K562 (cell line): Measurements from ENCODE around the gene ST6GALNAC6. TPM values are rescaled to one million over a fixed set of nuclear protein-coding genes. Genes with fewer than 3 reads are reported as not detected.

Experiments
- ATAC-seq: fragments of 200-7000 bp; cut with Tn5 transposase; 3 replicates; pipeline ENCODE4 v1.9.1; 2020; ENCODE audit warnings: moderate library complexity
- BruUV-seq: library from RNA; stranded (reverse); fragments of 400-500 nt; replicated peaks from 2 replicates; lab custom pipeline; 2021; lab: Mats Ljungman, UMichigan
- CTCF ChIA-PET: fragments of 300-600 bp; formaldehyde crosslinking; extraction: SDS; loops from one replicate; lab custom pipeline; 2021; ENCODE audit warnings: low intra/inter-chr PET ratio; lab: Yijun Ruan, JAX
- POLR2A ChIA-PET: fragments of 300-600, 350-650 bp; sonication (Branson Sonifier 250); formaldehyde crosslinking; extraction: SDS; loops from one replicate; lab custom pipeline; 2021; ENCODE audit warnings: antibody characterized with exemption, inconsistent platforms; lab: Yijun Ruan, JAX
- DNase-seq, 4 experiments: peaks; one replicate each; pipeline versions ENCODE4 v3.0.0 to v3.0.0-alpha.2; 2011 to 2018; ENCODE audit warnings: low spot score in 3 of 4, mixed read lengths in 3 of 4; ENCODE audit errors: extremely low read depth in 1 of 4
- FAIRE-seq: peaks from 2 replicates; lab custom pipeline; 2011; peaks lifted over from hg19 to GRCh38; lab: Jason Lieb, UNC
- H2AFZ ChIP-seq: 2 replicates; pipeline ENCODE4 v1.6.0; 2011; ENCODE audit warnings: low read depth, low read length, control low read depth, inconsistent platforms
- H3K27ac ChIP-seq: fragments of 200-600 bp; 3 replicates; pipeline ENCODE4 v1.8.0; 2011; ENCODE audit warnings: low read depth, mild to moderate bottlenecking, control low read depth, inconsistent platforms, low read length, moderate library complexity, mixed read lengths; ENCODE audit errors: extremely low read depth
- H3K27me3 ChIP-seq, 2 experiments: fragments of 300-600 bp in 1 of 2; 2 replicates in 1 of 2; 3 replicates in 1 of 2; pipeline versions ENCODE4 v1.6.0 to v1.8.0; 2011; ENCODE audit warnings: inconsistent platforms in 2 of 2, low read length in 2 of 2, mild to moderate bottlenecking in 1 of 2, mixed read lengths in 1 of 2, moderate library complexity in 1 of 2; ENCODE audit not compliant: control insufficient read depth in 2 of 2, insufficient read depth in 2 of 2
- H3K36me3 ChIP-seq: fragments of 300-600 bp; 3 replicates; pipeline ENCODE4 v1.8.0; 2011; ENCODE audit warnings: mild to moderate bottlenecking, low read length, inconsistent platforms; ENCODE audit not compliant: control insufficient read depth, insufficient read depth
- H3K4me1 ChIP-seq, 2 experiments: fragments of 200-600 bp in 1 of 2; replicated peaks in 1 of 2; 2 replicates in 1 of 2; 3 replicates in 1 of 2; pipeline versions ENCODE4 v1.5.1 to v1.8.0; 2011; ENCODE audit warnings: inconsistent platforms in 2 of 2, low read length in 2 of 2, mild to moderate bottlenecking in 1 of 2, mixed read lengths in 1 of 2, moderate library complexity in 1 of 2; ENCODE audit not compliant: control insufficient read depth in 2 of 2, insufficient read depth in 2 of 2
- H3K4me2 ChIP-seq: 2 replicates; pipeline ENCODE4 v1.6.1; 2011; ENCODE audit warnings: low read length, control low read depth, inconsistent platforms, mixed read lengths; ENCODE audit not compliant: insufficient read depth
- H3K4me3 ChIP-seq: fragments of 200-600 bp; sonication (generic), shearing (Covaris generic); 2 replicates; pipeline ENCODE4 v1.5.1; 2016; ENCODE audit warnings: control low read depth, inconsistent platforms
- H3K79me2 ChIP-seq: fragments of 200-600 bp; 3 replicates; pipeline ENCODE4 v1.8.0; 2011; ENCODE audit warnings: low read length, inconsistent platforms; ENCODE audit not compliant: control insufficient read depth, insufficient read depth
- H3K9ac ChIP-seq, 2 experiments: 2 replicates each; pipeline versions ENCODE4 v1.6.0 to v1.6.1; 2011; ENCODE audit warnings: low read depth in 2 of 2, low read length in 2 of 2, control low read depth in 1 of 2, inconsistent platforms in 1 of 2, mild to moderate bottlenecking in 1 of 2, mixed read lengths in 1 of 2; ENCODE audit not compliant: insufficient read depth in 1 of 2
- H3K9me1 ChIP-seq: one replicate; pipeline ENCODE4 v1.6.0; 2011; ENCODE audit warnings: inconsistent platforms, mild to moderate bottlenecking, low read length, moderate library complexity; ENCODE audit not compliant: control insufficient read depth, insufficient read depth
- H3K9me3 ChIP-seq: replicated peaks from 2 replicates; pipeline ENCODE4 v1.5.1; 2011; ENCODE audit warnings: low read depth, low read length, inconsistent platforms; ENCODE audit not compliant: control insufficient read depth, insufficient read depth
- H4K20me1 ChIP-seq: replicated peaks from 2 replicates; pipeline ENCODE4 v1.6.1; 2011; ENCODE audit warnings: low read length, inconsistent platforms, mixed read lengths; ENCODE audit not compliant: control insufficient read depth, insufficient read depth
- RAD51 ChIP-seq: fragments of 450-650 bp; IDR thresholded peaks from 2 replicates; pipeline ENCODE4 v1.7.1; 2016; ENCODE audit warnings: low read depth, mild to moderate bottlenecking, borderline replicate concordance
- ZBTB33 ChIP-seq: sonication (generic); formaldehyde crosslinking; IDR thresholded peaks from 2 replicates; pipeline ENCODE4 v1.8.1; 2023; ENCODE audit warnings: mild to moderate bottlenecking, missing genetic modification reagents
- ZKSCAN1 ChIP-seq: fragments of 150-350 bp; IDR thresholded peaks from 2 replicates; pipeline ENCODE4 v1.6.1; 2016; ENCODE audit warnings: low read depth, low read length
- ZNF431 ChIP-seq: sonication (generic); formaldehyde crosslinking; IDR thresholded peaks from 2 replicates; pipeline ENCODE4 v1.8.0; 2022; ENCODE audit warnings: mild to moderate bottlenecking, missing genetic modification reagents
- WGBS: fragments of 100-300 bp; shearing (Covaris generic); methylation state at CpG from one replicate; pipeline ENCODE4 v1.1.6; 2016; ENCODE audit warnings: low coverage, mixed read lengths; ENCODE audit not compliant: insufficient coverage; ENCODE audit errors: missing lambda C conversion rate; 5-methylcytosine and 5-hydroxymethylcytosine counted together
- in situ Hi-C: fragments of 300-500 bp; cut with MboI; formaldehyde crosslinking; loops from 4 replicates; pipeline ENCODE4 v1.15.0; 2018; ENCODE audit warnings: inconsistent platforms, mixed read lengths
- intact Hi-C: fragments of 100-400 bp; cut with micrococcal nuclease; formaldehyde crosslinking; loops from 2 replicates; pipeline ENCODE4 v1.14.2; 2022
- polyA plus RNA-seq, 8 experiments: library from polyadenylated mRNA; depleted of rRNA in 4 of 8; stranded (reverse) in 5 of 8; unstranded in 3 of 8; fragments of >200 nt; fragmentation: Nextera tagmentation in 2 of 8; fragmentation: Illumina TruSeq in 1 of 8; extraction: Ambion mirVana in 2 of 8; extraction: Trizol in 1 of 8; gene quantifications; 2 replicates each; pipeline versions ENCODE4 v1.2.1 to v1.2.3, GENCODE V29; 2011 to 2014; ENCODE audit warnings: inconsistent platforms in 1 of 8, missing spikeins in 1 of 8
- total RNA-seq, 7 experiments: library from RNA; depleted of rRNA in 6 of 7; stranded (reverse); fragments of >200 nt in 6 of 7; fragmentation: Illumina TruSeq in 2 of 7; extraction: Trizol in 2 of 7; gene quantifications; 2 replicates each; pipeline versions ENCODE4 v1.2.1 to v1.2.3, GENCODE V29; 2011 to 2021; ENCODE audit warnings: low replicate concordance in 1 of 7

ST6GALNAC6 gene
- total and polyA plus RNA-seq, 9 of the 15 experiments (the other 6 are each of a cell fraction or from before 2014, with no cell fraction given) = 0.13 to 23.0 (median 14.5) TPM

- in situ Hi-C loops = no loop called here
- WGBS = 68% methylated on average over 11 of the region's 11 CpGs
- no peak overlapping the region for H3K4me2 ChIP-seq
Measured at GRCh38 chr9:127854960-127855359, 44.4 kb downstream of the ST6GALNAC6 start.

GRCh38 chr9:127854184-127854806, 45.1 kb downstream of the ST6GALNAC6 start, which contains the start of gene ENG:
Gene ENG, minus strand, starts transcription at chr9:127854658. Its CDS starts 303 bp downstream, at chr9:127854355.
- H3K9me1 ChIP-seq = no peaks in the 10 kb centered on the region
- intact Hi-C loops = no loop called here
- ATAC-seq = no peak
- H3K4me3 ChIP-seq = no peak within 1 kb of the TSS
- no peak within 1 kb of the TSS for H2AFZ ChIP-seq
- no peak within 1 kb of the TSS for H3K4me2 ChIP-seq
- H3K79me2 ChIP-seq = no peaks in the 10 kb centered on the region
- ChIA-PET POLR2A (interaction anchor here (0.7 kb wide), 1 partner anchor 510 kb away, joined by 3 read pairs; no protein-coding TSS in a partner anchor), CTCF (no interaction called here)
- 73% methylated on average over 13 of the region's 37 CpGs for WGBS
- no TSS peak for BruUV-seq
- H3K27ac ChIP-seq = no peak within 1 kb of the TSS
- no peaks in the 10 kb centered on the region for H3K36me3 ChIP-seq
- H3K27me3 ChIP-seq = no peaks in the 10 kb centered on the region
- TF ChIP-seq RAD51 (no peak), ZBTB33 (CRISPR knock-in tag) (peak; percentile 74)
- no peak for FAIRE-seq
- peaks cover 23 to 45% of the 10 kb centered on the region in 2 experiments for H3K4me1 ChIP-seq
- no peak for DNase-seq
- no peaks in the 10 kb centered on the region for H4K20me1 ChIP-seq
- in situ Hi-C loops = no loop called here
- peaks cover 10% of the 10 kb centered on the region for H3K9me3 ChIP-seq
- H3K9ac ChIP-seq = peak within 1 kb of the TSS in 1 of 2 experiments; percentile 76; a peak in 2 of 4 replicates

More at GRCh38 chr9:127854960-127855359, 44.4 kb downstream of the ST6GALNAC6 start:
- H3K9me1 ChIP-seq = no peaks in the 10 kb centered on the region
- H3K27me3 ChIP-seq = no peaks in the 10 kb centered on the region
- no peak for TF ChIP-seq ZNF431
- peak; percentile 84 for TF ChIP-seq ZKSCAN1
- FAIRE-seq = no peak
- H3K36me3 ChIP-seq = no peaks in the 10 kb centered on the region
- peak overlapping the region in 1 of 2 experiments; percentile 73; a peak in 2 of 4 replicates for H3K9ac ChIP-seq
- ChIA-PET POLR2A (interaction anchor here (0.6 kb wide), 1 partner anchor 14 kb away, joined by 4 read pairs; no protein-coding TSS in a partner anchor), CTCF (no interaction called here)
- ATAC-seq = no peak
- intact Hi-C loops = no loop called here
- H3K9me3 ChIP-seq = peaks cover 4% of the 10 kb centered on the region
- H3K4me3 ChIP-seq = no peak overlapping the region
- H3K4me1 ChIP-seq = peaks cover 24 to 50% of the 10 kb centered on the region in 2 experiments
- no peaks in the 10 kb centered on the region for H3K79me2 ChIP-seq
- no peak for DNase-seq
- no peak overlapping the region for H3K27ac ChIP-seq
- no peaks in the 10 kb centered on the region for H4K20me1 ChIP-seq
- no TSS peak for BruUV-seq
- no peak overlapping the region for H2AFZ ChIP-seq
